HCT116 (cell line): ENCODE results near the gene COL1A1. TPM values are rescaled to one million over a fixed set of nuclear protein-coding genes. Genes with fewer than 3 reads are reported as not detected.

ENCODE experiments used
- ATAC-seq: fragments of 200-7000 bp; cut with Tn5 transposase; 2 replicates; pipeline ENCODE4 v1.9.1; 2020; ENCODE audit warnings: mild to moderate bottlenecking, moderate library complexity
- BruUV-seq: library from RNA; stranded (reverse); fragments of 400-500 nt; replicated peaks from 2 replicates; lab custom pipeline; 2021; lab: Mats Ljungman, UMichigan
- CTCF ChIA-PET: fragments of 300-600 bp; sonication (Branson Sonifier 250); formaldehyde crosslinking; loops from one replicate; lab custom pipeline; 2021; ENCODE audit warnings: antibody characterized with exemption; lab: Charles Lee
- POLR2A ChIA-PET: fragments of 300-600, 350-600 bp; sonication (Branson Sonifier 250); formaldehyde crosslinking; loops from one replicate; lab custom pipeline; 2021; ENCODE audit warnings: antibody characterized with exemption; lab: Charles Lee
- RAD21 ChIA-PET, 2 experiments: fragments of 300-600 bp; sonication (Branson Sonifier 250); formaldehyde crosslinking; loops; one replicate each; lab custom pipeline; 2023; ENCODE audit warnings: low total read pairs in 2 of 2; ENCODE audit not compliant: uncharacterized antibody in 2 of 2, unreplicated experiment in 2 of 2, low non-redundant PET in 1 of 2; lab: Charles Lee
- DNase-seq: peaks from one replicate; pipeline ENCODE4 v3.0.0-alpha.2; 2010; ENCODE audit warnings: low read depth, low spot score
- H2AFZ ChIP-seq: fragments of 200-600 bp; shearing (Covaris generic), sonication (generic); 2 replicates; pipeline ENCODE4 v1.6.1; 2017; ENCODE audit warnings: low read depth, mixed run types, mixed read lengths, antibody characterized with exemption, low read length; ENCODE audit not compliant: poor library complexity, severe bottlenecking
- H3K27ac ChIP-seq: 2 replicates; pipeline ENCODE4 v1.5.1; 2012; ENCODE audit warnings: low read depth, low read length
- H3K27me3 ChIP-seq: fragments of 200-600 bp; sonication (generic); 2 replicates; pipeline ENCODE4 v1.6.1; 2016; ENCODE audit warnings: mixed run types, low read length, mixed read lengths; ENCODE audit not compliant: insufficient read depth
- H3K36me3 ChIP-seq, 2 experiments: fragments of 200-500 bp in 1 of 2; fragments of 200-600 bp in 1 of 2; sonication (Bioruptor generic) in 1 of 2; sonication (generic) in 1 of 2; 2 replicates each; pipeline versions ENCODE4 v1.5.1 to v1.6.1; 2014 to 2016; ENCODE audit warnings: low read length in 2 of 2, inconsistent platforms in 1 of 2, mixed read lengths in 1 of 2, mixed run types in 1 of 2; ENCODE audit not compliant: insufficient read depth in 2 of 2, control insufficient read depth in 1 of 2
- H3K4me1 ChIP-seq, 2 experiments: fragments of 200-600 bp in 1 of 2; sonication (generic) in 1 of 2; 2 replicates each; pipeline versions ENCODE4 v1.5.1 to v1.6.1; 2012 to 2017; ENCODE audit warnings: low read length in 2 of 2, inconsistent platforms in 1 of 2, mild to moderate bottlenecking in 1 of 2, mixed read lengths in 1 of 2, mixed run types in 1 of 2, moderate library complexity in 1 of 2; ENCODE audit not compliant: insufficient read depth in 2 of 2, control insufficient read depth in 1 of 2
- H3K4me2 ChIP-seq: fragments of 200-600 bp; sonication (generic); 2 replicates; pipeline ENCODE4 v1.6.1; 2017; ENCODE audit warnings: mixed run types, low read length, mixed read lengths
- H3K4me3 ChIP-seq, 2 experiments: fragments of 200-600 bp in 1 of 2; sonication (generic) in 1 of 2; replicated peaks in 1 of 2; 2 replicates each; pipeline ENCODE4 v1.5.1; 2011 to 2016; ENCODE audit warnings: low read length in 2 of 2, control low read depth in 1 of 2, low read depth in 1 of 2, mild to moderate bottlenecking in 1 of 2, mixed read lengths in 1 of 2, mixed run types in 1 of 2
- H3K79me2 ChIP-seq: fragments of 200-600 bp; sonication (generic); 2 replicates; pipeline ENCODE4 v1.6.1; 2017; ENCODE audit warnings: mild to moderate bottlenecking, mixed run types, low read length, moderate library complexity, mixed read lengths; ENCODE audit not compliant: insufficient read depth
- H3K9ac ChIP-seq: fragments of 200-600 bp; sonication (generic); 2 replicates; pipeline ENCODE4 v1.6.1; 2016; ENCODE audit warnings: low read length, mixed read lengths
- H3K9me2 ChIP-seq: fragments of 200-600 bp; sonication (generic), shearing (Covaris generic); 2 replicates; pipeline ENCODE4 v1.6.1; 2017; ENCODE audit warnings: mixed run types, mild to moderate bottlenecking, moderate library complexity; ENCODE audit not compliant: insufficient read depth
- H3K9me3 ChIP-seq, 2 experiments: fragments of 200-500 bp in 1 of 2; fragments of 200-600 bp in 1 of 2; sonication (Bioruptor generic) in 1 of 2; sonication (generic) in 1 of 2; 2 replicates each; pipeline ENCODE4 v1.6.1; 2014 to 2017; ENCODE audit warnings: low read length in 2 of 2, mixed read lengths in 2 of 2, inconsistent platforms in 1 of 2, low read depth in 1 of 2, mild to moderate bottlenecking in 1 of 2, mixed run types in 1 of 2, moderate library complexity in 1 of 2; ENCODE audit not compliant: control insufficient read depth in 1 of 2, insufficient read depth in 1 of 2
- H4K20me1 ChIP-seq: fragments of 200-600 bp; sonication (generic), shearing (Covaris generic); 2 replicates; pipeline ENCODE4 v1.6.1; 2017; ENCODE audit warnings: mixed run types, mild to moderate bottlenecking, moderate library complexity; ENCODE audit not compliant: insufficient read depth
- ATF3 ChIP-seq: IDR thresholded peaks from 2 replicates; pipeline ENCODE4 v1.6.1; 2012
- CBX3 ChIP-seq: IDR thresholded peaks from 2 replicates; pipeline ENCODE4 v1.6.1; 2012; ENCODE audit warnings: low read depth
- EGR1 ChIP-seq: IDR thresholded peaks from 2 replicates; pipeline ENCODE4 v1.6.1; 2012; ENCODE audit warnings: low read depth
- ELF1 ChIP-seq: IDR thresholded peaks from 2 replicates; pipeline ENCODE4 v1.6.1; 2012; ENCODE audit warnings: low read depth, borderline replicate concordance
- EZH2 ChIP-seq: fragments of 200-600 bp; sonication (generic); IDR thresholded peaks from 2 replicates; pipeline ENCODE4 v1.6.1; 2017; ENCODE audit warnings: antibody characterized with exemption, mixed run types
- FOSL1 ChIP-seq: IDR thresholded peaks from 2 replicates; pipeline ENCODE4 v1.6.1; 2012; ENCODE audit warnings: low read depth
- JUND ChIP-seq: IDR thresholded peaks from 2 replicates; pipeline ENCODE4 v1.6.1; 2012
- POLR2A ChIP-seq: IDR thresholded peaks from 2 replicates; pipeline ENCODE4 v1.7.0; 2011; ENCODE audit warnings: borderline replicate concordance; ENCODE audit not compliant: insufficient read depth, insufficient read length; ENCODE audit errors: extremely low read depth
- RAD21 ChIP-seq: IDR thresholded peaks from 2 replicates; pipeline ENCODE4 v1.6.1; 2012; ENCODE audit warnings: low read depth, mild to moderate bottlenecking
- REST ChIP-seq: IDR thresholded peaks from 2 replicates; pipeline ENCODE4 v1.6.1; 2012; ENCODE audit warnings: low read depth
- SRF ChIP-seq: IDR thresholded peaks from 2 replicates; pipeline ENCODE4 v1.6.1; 2012; ENCODE audit warnings: low read depth
- TCF7L2 ChIP-seq: IDR thresholded peaks from 2 replicates; pipeline ENCODE4 v1.7.0; 2011; ENCODE audit warnings: borderline replicate concordance, inconsistent platforms; ENCODE audit not compliant: insufficient read depth, insufficient read length; ENCODE audit errors: extremely low read depth
- YY1 ChIP-seq: IDR thresholded peaks from 2 replicates; pipeline ENCODE4 v1.6.1; 2011; ENCODE audit warnings: low read length, low read depth, moderate library complexity, mild to moderate bottlenecking; ENCODE audit not compliant: insufficient replicate concordance; ENCODE audit errors: extremely low read depth
- ZBTB33 ChIP-seq: IDR thresholded peaks from 2 replicates; pipeline ENCODE4 v1.6.1; 2011; ENCODE audit warnings: mild to moderate bottlenecking, low read length, moderate library complexity; ENCODE audit not compliant: insufficient replicate concordance; ENCODE audit errors: extremely low read depth
- ZFX ChIP-seq: fragments of 450-650 bp; IDR thresholded peaks from 2 replicates; pipeline ENCODE4 v1.6.1; 2017
- ZNF274 ChIP-seq: fragments of 200-500 bp; sonication (Bioruptor generic); IDR thresholded peaks from 2 replicates; pipeline ENCODE4 v1.6.1; 2014; ENCODE audit warnings: mild to moderate bottlenecking, low read depth, low read length, inconsistent platforms
- intact Hi-C: fragments of 100-400 bp; cut with micrococcal nuclease; formaldehyde crosslinking; loops from 2 replicates; pipeline ENCODE4 v1.10.0; 2022
- total RNA-seq: library from RNA; stranded (reverse); gene quantifications from one replicate; pipeline ENCODE4 v1.2.1, GENCODE V29; 2021; ENCODE audit not compliant: unreplicated experiment
- TF ChIP-seq, protein P1 (sequence below), 3 experiments: fragments of 200-600 bp in 1 of 3; sonication (generic) in 1 of 3; IDR thresholded peaks in 2 of 3; conservative IDR thresholded peaks in 1 of 3; 2 replicates each; pipeline ENCODE4 v1.5.1; 2012 to 2017; ENCODE audit warnings: low read depth in 2 of 3, low read length in 2 of 3, antibody characterized with exemption in 1 of 3, borderline replicate concordance in 1 of 3, control low read depth in 1 of 3, mild to moderate bottlenecking in 1 of 3, mixed read lengths in 1 of 3, mixed run types in 1 of 3, moderate library complexity in 1 of 3; ENCODE audit not compliant: insufficient read depth in 1 of 3
- TF ChIP-seq, protein P2 (sequence below): IDR thresholded peaks from 2 replicates; pipeline ENCODE4 v1.6.1; 2012

Gene COL1A1
- total RNA-seq, 1 experiment from 2014 or later: 33.6 TPM

GRCh38 chr17:50199803-50200456 lies 1.5 kb downstream of the COL1A1 start:
- intact Hi-C loops: loop anchor here (1.0 to 5.0 kb wide), 4 partner anchors 73 to 633 kb away; partner anchors contain the start of gene RSAD1
- Histone ChIP-seq H3K9me2 (no peaks in the 10 kb centered on the region), H3K79me2 (no peaks in the 10 kb centered on the region), H3K27me3 (no peaks in the 10 kb centered on the region), H3K4me1 (peaks cover 10 to 39% of the 10 kb centered on the region in 2 experiments), H2AFZ (peak overlapping the region; percentile 81), H3K27ac (peak overlapping the region; percentile 87), H3K36me3 (0 out of 4 replicates have a peak, but pooled peaks cover 0 to 5% of the 10 kb centered on the region in 2 experiments), H3K9me3 (no peaks in the 10 kb centered on the region), H3K4me2 (peak overlapping the region; percentile 99), H4K20me1 (no peaks in the 10 kb centered on the region), H3K4me3 (peak overlapping the region; percentile 71 to 75), H3K9ac (peak overlapping the region; percentile 68)
- no TSS peak for BruUV-seq
- ChIA-PET POLR2A (interaction anchor here (1.0 to 2.8 kb wide), 12 partner anchors 22 to 189 kb away, joined by 3 to 21 read pairs (median 5); no protein-coding TSS in a partner anchor), CTCF (interaction anchor here (0.6 to 4.2 kb wide), 51 partner anchors 10 to 617 kb away, joined by 3 to 243 read pairs (median 5); partner anchors contain the start of genes ITGA3, LRRC59, RSAD1 and SGCA), RAD21 (interaction anchor here (0.6 to 3.0 kb wide), 27 partner anchors 13 to 385 kb away, joined by 3 to 28 read pairs (median 5); partner anchors contain the start of genes TMEM92 (in 2 of the 2), RSAD1 (in 1 of the 2) and SGCA (in 1 of the 2))
- ATAC-seq (peak; percentile 92), DNase-seq (peak; percentile 96)
- TF ChIP-seq, protein P1, sequence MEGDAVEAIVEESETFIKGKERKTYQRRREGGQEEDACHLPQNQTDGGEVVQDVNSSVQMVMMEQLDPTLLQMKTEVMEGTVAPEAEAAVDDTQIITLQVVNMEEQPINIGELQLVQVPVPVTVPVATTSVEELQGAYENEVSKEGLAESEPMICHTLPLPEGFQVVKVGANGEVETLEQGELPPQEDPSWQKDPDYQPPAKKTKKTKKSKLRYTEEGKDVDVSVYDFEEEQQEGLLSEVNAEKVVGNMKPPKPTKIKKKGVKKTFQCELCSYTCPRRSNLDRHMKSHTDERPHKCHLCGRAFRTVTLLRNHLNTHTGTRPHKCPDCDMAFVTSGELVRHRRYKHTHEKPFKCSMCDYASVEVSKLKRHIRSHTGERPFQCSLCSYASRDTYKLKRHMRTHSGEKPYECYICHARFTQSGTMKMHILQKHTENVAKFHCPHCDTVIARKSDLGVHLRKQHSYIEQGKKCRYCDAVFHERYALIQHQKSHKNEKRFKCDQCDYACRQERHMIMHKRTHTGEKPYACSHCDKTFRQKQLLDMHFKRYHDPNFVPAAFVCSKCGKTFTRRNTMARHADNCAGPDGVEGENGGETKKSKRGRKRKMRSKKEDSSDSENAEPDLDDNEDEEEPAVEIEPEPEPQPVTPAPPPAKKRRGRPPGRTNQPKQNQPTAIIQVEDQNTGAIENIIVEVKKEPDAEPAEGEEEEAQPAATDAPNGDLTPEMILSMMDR (IDR thresholded peaks at IDR 0.05 in 2 of 3, conservative IDR thresholded peaks at IDR 0.05 in 1 of 3; ENCODE audit: borderline replicate concordance in 1 of 3, insufficient read depth in 1 of 3, low read depth in 2 of 3, low read length in 2 of 3): no peak
- TF ChIP-seq EZH2 (no peak), TCF7L2 (peak; percentile 19), YY1 (peak; percentile 43), REST (no peak), SRF (no peak), JUND (no peak), FOSL1 (no peak), CBX3 (no peak), RAD21 (no peak), ZBTB33 (no peak), EGR1 (no peak), ATF3 (no peak), ELF1 (no peak), ZNF274 (no peak), POLR2A (peak; percentile 36), ZFX (no peak)
- TF ChIP-seq, protein P2, sequence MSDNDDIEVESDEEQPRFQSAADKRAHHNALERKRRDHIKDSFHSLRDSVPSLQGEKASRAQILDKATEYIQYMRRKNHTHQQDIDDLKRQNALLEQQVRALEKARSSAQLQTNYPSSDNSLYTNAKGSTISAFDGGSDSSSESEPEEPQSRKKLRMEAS: no peak; the same call in 1 of the 2 replicates
